Neural cell (in vitro differentiated cells): ENCODE measurements around the gene NRSN2.

Experiments used
- EP300 ChIP-seq: fragments of 450-650 bp; conservative IDR thresholded peaks from 2 replicates; pipeline ENCODE4 v1.6.1; 2014; ENCODE audit warnings: antibody characterized with exemption, mild to moderate bottlenecking, moderate library complexity; ENCODE audit not compliant: poor library complexity, severe bottlenecking
- MXI1 ChIP-seq: fragments of 450-650 bp; conservative IDR thresholded peaks from 2 replicates; pipeline ENCODE4 v1.6.1; 2014; ENCODE audit warnings: antibody characterized with exemption, mild to moderate bottlenecking; ENCODE audit not compliant: poor library complexity, severe bottlenecking
- TF ChIP-seq, protein P1 (sequence below): fragments of 450-650 bp; IDR thresholded peaks from 2 replicates; pipeline ENCODE4 v1.5.1; 2014; ENCODE audit warnings: antibody characterized with exemption, mild to moderate bottlenecking, moderate library complexity; ENCODE audit not compliant: poor library complexity, severe bottlenecking

DNA sequence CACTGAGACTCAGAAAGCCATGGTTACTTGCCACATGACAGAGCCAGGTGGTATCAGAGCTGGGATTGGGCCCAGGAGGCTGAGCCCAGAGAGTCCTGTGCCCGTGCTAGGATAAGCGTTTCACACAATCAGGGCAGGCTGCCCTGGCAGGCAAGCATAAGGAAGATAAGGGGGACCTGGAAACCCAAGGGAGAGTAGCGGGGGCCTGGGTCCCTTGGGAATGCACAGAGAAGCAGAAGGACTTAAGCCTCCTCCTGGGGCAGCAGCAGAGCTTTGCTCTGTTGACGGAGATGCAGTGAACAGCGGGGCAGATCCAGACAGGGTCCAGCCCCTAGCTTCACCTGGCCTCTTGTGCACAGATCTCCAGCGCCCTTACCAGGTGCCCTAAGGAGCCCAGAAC is 42.3 kb downstream of the NRSN2 start:
- TF ChIP-seq, protein P1, sequence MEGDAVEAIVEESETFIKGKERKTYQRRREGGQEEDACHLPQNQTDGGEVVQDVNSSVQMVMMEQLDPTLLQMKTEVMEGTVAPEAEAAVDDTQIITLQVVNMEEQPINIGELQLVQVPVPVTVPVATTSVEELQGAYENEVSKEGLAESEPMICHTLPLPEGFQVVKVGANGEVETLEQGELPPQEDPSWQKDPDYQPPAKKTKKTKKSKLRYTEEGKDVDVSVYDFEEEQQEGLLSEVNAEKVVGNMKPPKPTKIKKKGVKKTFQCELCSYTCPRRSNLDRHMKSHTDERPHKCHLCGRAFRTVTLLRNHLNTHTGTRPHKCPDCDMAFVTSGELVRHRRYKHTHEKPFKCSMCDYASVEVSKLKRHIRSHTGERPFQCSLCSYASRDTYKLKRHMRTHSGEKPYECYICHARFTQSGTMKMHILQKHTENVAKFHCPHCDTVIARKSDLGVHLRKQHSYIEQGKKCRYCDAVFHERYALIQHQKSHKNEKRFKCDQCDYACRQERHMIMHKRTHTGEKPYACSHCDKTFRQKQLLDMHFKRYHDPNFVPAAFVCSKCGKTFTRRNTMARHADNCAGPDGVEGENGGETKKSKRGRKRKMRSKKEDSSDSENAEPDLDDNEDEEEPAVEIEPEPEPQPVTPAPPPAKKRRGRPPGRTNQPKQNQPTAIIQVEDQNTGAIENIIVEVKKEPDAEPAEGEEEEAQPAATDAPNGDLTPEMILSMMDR, result no peak
- no peak for TF ChIP-seq EP300
- no peak for TF ChIP-seq MXI1
